Loucy (cell line): ENCODE data around the gene ASB14.

Experiments used
- EZH2phosphoT487 ChIP-seq: fragments of 200-600 bp; IDR thresholded peaks from 2 replicates; pipeline ENCODE4 v1.6.1; 2018; ENCODE audit warnings: antibody characterized with exemption, mild to moderate bottlenecking, moderate library complexity, borderline replicate concordance
- TF ChIP-seq, protein P1 (sequence below): fragments of 200-600 bp; sonication (generic); conservative IDR thresholded peaks from 2 replicates; pipeline ENCODE4 v1.5.1; 2014; ENCODE audit warnings: mild to moderate bottlenecking, antibody characterized with exemption, low read length

DNA sequence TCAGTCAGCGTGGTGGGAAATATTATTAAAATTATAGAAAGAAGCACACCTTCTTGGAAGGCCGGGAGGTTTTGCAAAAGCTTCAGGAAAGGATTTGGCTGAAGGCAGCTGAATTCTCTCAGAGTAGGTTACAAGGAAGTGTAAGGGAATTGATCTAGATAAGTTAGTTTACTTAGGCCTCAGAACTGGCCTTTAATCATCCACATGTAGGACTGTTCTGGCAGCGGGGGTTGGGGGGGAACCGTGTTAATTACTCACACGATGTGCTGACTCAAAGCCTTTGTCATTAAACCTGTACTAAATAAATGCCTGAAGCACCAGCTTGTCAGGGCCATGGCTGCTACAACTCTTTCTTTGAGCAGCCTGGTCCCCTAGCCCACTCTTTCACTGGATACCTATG, 12.8 kb downstream of the ASB14 start:
- TF ChIP-seq, protein P1, sequence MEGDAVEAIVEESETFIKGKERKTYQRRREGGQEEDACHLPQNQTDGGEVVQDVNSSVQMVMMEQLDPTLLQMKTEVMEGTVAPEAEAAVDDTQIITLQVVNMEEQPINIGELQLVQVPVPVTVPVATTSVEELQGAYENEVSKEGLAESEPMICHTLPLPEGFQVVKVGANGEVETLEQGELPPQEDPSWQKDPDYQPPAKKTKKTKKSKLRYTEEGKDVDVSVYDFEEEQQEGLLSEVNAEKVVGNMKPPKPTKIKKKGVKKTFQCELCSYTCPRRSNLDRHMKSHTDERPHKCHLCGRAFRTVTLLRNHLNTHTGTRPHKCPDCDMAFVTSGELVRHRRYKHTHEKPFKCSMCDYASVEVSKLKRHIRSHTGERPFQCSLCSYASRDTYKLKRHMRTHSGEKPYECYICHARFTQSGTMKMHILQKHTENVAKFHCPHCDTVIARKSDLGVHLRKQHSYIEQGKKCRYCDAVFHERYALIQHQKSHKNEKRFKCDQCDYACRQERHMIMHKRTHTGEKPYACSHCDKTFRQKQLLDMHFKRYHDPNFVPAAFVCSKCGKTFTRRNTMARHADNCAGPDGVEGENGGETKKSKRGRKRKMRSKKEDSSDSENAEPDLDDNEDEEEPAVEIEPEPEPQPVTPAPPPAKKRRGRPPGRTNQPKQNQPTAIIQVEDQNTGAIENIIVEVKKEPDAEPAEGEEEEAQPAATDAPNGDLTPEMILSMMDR, result no peak
- TF ChIP-seq EZH2phosphoT487, result no peak
